Fibroblast of the conjunctiva (primary cell): ENCODE measurements around the gene C4BPB.
"Not testable (repeated sequence)": the region's sequence is repeated elsewhere in the genome, so short reads cannot be mapped to it uniquely, and the experiment has no call there.

ENCODE experiments used
- DNase-seq: peaks from one replicate; pipeline ENCODE4 v3.0.0-alpha.2; 2010; ENCODE audit warnings: low read depth

The C4BPB gene, protein sequence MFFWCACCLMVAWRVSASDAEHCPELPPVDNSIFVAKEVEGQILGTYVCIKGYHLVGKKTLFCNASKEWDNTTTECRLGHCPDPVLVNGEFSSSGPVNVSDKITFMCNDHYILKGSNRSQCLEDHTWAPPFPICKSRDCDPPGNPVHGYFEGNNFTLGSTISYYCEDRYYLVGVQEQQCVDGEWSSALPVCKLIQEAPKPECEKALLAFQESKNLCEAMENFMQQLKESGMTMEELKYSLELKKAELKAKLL

DNA sequence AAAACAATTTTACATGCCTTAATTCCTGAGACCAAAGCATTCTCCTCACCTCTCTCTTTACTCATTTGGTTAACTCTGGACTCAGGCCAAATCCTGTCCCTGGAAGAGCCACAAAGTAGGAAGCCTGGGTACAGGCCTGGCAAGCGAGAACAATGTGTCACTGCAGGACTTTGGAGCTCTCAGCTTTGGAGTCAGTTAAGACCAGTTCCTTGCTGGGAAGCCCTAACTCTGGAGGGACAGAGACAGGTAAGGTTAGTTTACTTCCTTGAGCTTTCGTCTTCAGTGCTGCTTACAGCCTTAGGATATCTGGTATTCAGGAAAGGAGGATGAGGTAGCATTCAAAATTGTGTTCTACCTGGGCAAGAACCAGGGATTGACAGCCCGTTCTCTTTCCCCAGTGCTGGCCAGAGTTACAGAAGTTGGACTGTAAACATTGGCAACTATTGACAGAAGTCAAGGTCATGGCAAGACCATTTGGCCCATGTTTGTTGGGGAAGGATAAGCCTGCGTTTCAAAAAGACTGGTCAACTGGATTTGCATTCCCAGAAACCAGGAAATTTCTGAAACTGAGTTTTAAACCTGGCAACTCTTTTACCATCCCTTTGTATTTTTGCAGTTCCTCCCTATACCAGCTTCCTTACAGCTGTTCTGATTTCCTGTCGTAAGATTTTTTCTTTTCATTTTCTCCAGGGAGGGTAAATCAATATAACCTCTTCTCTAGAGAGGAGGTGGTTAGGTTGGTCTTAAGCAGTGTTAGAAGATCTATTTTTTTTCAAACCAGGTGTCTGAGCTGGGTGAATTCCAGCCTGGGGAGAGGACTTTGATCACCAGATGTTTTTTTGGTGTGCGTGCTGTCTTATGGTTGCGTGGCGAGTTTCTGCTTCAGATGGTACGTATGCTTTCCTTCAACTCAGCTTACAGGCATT lies at the start of gene C4BPB:
Gene C4BPB, plus strand, starts transcription at position 160 of the 926 bp plus-strand sequence. Its CDS starts 672 bp downstream, at position 832.
- DNase-seq: no peak

DNA sequence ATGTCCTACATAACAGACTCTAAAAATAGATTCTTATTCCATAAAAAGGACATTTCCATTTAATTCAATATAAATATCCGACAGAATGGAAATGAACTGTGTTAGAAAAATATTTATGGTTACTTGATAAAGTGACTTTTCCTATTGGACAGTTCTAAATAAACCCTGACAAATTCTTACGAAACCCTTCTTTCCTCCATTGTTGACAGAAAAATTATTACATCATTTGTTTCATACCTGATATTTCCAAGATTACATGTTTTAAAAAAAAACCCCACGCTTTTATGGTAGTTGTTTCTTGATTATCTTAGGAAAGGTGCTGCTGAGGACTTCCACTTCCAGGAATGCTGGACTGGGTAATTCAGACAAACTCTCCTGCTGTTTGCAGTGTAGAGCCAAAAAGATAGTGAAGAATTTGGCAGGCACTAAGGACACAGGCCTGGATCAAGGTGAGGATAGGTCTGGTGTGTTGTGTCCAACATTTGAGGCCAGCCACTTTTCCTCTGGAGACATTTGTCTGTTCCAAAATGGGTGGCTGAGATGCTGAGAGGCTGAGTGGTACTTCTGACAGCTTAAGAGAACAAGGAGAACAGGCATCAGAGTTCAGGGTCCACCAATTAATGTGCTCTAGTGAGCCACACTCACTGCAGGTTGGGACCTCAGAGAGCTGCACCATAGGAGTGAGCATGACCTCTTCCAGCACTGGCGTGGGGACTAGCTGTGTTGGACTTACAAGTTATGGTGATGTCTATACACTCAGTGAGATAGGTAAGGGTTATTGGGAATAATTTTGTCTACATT lies 49.1 kb upstream of the C4BPB start:
- DNase-seq: no peak

DNA sequence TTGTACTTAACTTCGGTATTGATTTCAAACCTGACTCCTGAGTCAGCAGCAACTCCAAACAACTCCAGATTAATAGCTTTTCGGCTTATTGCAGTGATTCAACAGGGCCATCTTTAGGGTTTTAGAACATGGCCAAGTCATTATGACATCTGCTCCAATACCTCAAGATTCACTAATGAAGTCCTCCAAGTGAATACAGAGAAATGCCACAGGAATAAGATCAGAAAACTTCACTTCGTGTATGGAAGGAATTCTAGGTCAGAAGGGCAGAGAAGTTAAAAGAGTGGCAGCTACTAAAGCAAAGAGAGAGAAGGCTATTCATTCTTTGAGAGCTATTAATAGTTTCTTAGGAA lies 48.5 kb upstream of the C4BPB start:
- no peak for DNase-seq

DNA sequence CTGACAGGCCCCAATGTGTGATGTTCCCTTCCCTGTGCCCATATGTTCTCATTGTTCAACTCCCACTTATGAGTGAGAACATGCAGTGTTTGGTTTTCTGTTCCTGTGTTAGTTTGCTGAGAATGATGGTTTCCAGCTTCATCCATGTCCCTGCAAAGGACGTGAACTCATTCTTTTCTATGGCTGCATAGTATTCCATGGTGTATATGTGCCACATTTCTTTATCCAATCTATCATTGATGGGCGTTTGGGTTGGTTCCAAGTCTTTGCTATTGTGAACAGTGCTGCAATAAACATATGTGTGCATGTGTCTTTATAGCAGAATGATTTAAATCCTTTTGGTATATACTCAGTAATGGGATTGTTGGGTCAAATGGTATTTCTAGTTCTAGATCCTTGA lies 47.3 kb upstream of the C4BPB start:
- DNase-seq: not testable (repeated sequence)

DNA sequence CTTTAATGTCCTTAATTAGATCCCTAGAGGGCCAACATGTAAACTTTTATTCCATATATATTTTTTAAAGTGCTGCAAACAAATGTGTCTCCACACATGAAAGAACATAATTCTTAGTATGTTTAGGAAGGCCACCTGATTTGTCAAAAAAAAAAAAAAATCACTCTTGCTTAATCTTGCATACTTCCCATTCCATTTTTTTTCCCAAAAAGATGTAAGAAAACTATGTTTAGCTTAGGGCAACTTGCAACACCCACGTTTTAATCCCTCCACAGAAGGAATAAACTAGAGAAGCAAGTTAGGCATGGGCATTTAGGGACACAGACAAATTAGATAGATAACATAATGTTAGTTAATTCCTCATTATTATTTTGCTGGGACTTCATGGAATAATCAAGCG lies 43.2 kb upstream of the C4BPB start:
- no peak for DNase-seq

DNA sequence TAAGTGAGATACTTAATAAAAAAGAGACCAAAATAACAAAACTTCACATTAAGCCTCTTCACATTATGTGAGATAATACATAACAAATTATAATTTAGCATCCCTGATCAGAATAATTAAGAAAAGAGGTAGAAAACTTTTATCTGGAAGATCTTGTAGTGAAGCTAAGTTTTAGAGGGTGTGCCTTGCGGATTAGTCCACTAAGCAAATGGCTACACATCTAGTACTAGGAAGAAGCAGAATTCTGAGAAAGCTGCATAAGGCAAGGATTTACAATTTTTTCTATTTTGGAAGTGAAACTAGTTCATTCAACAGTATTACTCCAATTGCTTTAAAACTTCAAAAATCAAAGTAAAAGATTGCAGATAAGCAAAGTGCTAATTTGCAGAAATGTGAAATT lies 41.2 kb upstream of the C4BPB start:
- DNase-seq: no peak

DNA sequence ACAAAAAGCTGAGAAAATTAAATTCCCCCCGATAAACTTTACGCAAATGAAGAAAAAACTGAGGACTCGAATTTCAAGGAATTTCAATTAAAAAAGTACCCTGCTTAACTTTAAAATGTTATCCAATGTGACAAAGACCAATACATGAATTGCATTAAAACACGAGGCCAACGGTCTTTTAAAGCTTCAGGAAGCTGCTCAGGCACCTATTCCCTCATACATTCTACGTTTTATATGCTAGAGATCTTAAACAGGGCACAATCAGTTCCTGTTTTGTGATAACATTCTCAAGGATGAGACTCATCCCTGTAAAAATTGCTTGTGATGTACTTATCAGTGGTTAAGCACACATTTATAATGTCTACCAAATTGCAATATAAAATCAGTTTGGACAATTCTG lies 40.6 kb upstream of the C4BPB start:
- no peak for DNase-seq

DNA sequence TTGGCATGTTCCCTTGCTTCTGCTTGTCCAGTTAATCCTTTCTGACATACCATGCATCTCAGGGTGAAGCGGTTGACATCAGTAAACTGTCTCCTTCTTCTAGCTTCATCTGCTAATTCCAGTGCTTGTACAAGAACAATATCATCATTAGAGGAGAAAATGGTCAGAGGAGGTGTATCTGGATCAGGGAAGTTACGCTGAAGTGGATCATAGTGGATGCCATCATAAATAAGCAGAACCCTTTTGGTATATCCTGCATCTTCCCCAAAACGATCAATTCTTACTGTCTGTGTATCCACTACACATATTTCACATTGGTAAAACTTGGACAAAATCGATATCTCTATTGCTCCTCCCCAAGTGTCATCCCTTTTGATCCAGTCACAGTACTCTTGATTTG lies 39.6 kb upstream of the C4BPB start:
- DNase-seq: no peak

DNA sequence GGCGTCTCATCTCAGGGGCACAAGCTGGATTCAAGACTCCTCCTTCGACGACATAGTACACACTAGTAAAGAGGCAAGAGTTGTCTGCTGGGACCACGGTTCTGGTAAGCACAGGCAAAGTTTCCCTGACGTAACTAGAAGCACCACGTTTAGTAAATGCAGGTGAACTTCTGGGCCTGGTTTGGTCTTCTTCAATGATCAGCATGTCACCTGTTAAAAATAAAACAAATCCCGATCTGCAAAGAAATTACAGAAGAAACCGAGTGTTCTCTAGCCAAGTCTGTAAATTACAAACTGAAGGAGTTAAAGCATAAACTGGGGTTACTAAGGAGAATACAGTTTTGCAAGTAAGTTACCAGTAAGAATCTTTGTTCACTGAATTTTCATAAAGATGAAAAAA lies 39.1 kb upstream of the C4BPB start:
- DNase-seq: no peak

DNA sequence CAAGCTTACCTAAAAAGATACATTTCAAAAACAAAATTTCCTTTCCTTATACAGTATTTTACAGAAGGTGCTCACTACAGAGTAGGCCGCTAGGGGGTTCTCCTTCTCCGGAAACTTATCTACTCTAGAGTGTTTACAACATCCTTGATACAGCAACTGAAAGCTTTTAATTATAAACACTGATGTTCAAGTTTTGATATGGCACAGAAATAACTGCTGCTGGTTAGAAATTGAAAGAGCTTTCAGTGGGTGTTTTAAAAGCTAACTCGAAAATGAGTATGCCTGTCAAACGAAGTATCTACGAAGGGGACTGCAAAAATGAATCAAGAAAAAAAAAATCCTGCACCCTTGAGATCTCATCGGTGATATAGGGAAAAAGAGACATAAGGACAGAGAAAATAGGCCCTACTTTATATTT lies 38.7 kb upstream of the C4BPB start:
- DNase-seq: peak; percentile 34

DNA sequence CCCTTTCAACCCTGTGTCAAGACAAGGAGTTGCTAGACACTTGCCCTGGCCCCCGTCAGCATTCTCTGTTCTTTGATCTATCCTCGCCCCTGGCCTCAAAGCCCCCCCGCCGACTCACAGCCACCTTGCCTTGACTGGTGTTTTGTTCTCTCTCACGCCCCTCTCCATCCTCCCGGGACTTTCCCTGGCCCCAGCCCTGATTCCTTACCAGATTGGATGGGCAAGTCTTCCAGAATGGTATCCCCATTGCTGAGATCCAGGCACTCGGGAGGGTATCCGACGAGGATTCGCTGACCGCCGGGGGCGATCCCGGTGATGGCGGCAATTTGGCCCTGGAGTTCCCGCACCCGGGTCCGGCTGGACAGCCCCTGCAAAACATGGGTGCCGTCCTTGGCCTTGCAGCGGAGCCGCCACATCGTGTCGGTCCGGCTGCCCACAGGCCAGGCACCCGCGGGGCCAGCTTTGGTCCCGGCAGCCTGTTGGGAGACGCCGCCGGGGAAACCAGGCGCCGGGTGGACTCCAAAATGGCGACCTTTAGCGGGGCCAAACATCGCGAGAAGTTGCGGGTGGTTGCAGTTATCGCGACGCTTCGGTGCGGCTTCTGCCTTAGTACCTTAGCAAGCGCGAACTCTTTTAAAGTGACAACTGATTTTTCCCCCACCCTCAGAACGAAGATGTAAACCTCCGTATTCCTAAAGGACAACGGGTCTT lies 38.0 kb upstream of the C4BPB start:
- peak; percentile 83 for DNase-seq

DNA sequence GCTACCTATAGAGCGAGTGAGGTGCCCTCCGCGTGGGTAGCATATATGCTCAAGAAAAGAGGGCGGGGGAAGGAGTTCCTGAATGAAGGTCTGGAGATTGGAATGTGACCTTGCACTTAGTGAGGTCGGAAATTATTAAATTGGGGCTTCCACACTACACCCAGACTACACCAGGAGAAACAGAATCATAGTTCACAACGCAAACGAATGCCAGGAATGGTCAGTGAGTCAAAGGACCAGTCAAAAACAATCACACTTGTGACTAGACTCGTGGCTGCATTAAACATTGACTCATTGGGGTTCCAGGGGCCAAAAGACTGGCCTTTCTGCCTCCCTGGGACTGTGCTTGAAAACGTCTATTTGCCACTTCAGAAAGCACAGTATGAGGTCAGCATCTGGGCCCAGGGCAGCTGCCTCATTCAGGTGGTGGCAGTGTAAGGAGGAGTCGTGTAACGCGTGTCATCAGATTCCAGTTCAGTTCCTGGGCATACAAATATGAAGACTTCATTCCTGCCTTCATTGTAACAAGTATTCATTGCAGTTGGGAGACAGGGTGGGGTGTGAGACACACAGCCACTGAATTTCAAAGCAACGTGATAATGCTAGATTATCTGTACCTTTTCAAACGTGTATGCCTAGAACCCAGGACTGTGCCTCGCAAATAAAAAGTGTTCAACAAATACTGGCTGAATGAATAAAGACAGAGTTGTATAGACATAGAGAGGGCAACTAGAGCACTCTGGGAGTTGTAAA lies 37.3 kb upstream of the C4BPB start, which contains the start of gene YOD1:
Gene YOD1, minus strand, starts transcription at position 18 of the 753 bp plus-strand sequence. CDS start 178 bp downstream, outside the sequence.
- no peak for DNase-seq

DNA sequence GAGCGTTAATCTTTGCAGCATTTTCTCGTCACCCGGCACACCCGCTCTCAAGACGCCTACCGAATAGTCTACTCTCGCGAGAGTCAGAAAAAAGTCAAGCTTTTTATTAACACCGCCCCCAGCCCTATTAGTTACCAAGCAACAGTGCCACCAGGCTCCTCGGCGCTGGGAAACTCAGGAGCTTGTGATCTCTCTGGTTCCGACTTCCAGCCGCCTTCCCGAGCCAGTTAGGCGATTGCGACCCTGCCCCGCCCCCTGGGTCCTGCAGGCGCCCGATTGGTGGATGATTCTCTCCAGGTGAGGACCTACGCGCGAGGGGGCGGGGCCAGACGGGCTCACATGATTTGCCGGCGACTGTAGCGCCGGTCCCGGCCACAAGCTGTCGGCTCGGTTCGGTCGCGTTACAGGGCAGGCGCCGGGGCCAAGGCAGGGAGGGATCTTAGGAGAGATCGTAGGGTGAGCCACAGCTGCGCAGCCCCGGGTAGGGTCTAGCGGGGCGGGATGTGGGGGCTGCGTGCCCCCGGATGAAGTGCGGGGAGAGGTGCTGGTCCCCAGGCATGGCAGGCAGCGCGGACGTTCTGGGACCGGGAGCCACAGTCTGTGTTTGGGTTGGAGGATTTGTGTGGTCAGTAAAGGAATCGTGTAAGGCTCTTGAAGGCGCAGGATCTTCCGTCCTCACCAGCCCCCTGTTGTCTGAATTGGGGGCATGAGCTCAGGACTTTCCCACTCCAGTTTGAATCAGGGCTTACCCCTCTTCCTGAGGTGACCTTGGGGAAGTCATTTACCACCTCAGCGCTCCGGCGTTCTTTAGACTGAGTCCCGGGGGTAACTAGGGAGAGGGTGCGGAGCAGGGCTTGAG lies 35.5 kb upstream of the C4BPB start, which contains the start of gene PFKFB2:
Gene PFKFB2, plus strand, starts transcription at position 365 of the 859 bp plus-strand sequence. CDS start 1,443 bp downstream, outside the sequence.
- peak; percentile 88 for DNase-seq

DNA sequence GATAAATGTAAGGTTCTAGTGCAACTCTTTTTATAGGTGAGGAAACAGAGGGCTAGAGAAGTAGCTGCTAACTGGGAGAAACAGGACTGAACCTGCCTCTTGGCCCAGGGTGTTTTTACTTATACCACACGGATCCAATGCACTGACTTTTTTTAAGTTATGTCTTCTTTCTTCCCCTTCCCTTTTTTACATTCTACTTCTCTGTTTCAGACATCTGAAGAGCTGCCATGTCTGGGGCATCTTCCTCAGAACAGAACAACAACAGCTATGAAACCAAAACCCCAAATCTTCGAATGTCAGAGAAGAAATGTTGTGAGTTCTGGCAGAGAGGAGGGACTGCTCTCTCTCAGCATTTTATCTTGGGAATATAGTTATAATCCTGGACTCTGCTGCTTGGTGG lies 34.2 kb upstream of the C4BPB start:
- no peak for DNase-seq

DNA sequence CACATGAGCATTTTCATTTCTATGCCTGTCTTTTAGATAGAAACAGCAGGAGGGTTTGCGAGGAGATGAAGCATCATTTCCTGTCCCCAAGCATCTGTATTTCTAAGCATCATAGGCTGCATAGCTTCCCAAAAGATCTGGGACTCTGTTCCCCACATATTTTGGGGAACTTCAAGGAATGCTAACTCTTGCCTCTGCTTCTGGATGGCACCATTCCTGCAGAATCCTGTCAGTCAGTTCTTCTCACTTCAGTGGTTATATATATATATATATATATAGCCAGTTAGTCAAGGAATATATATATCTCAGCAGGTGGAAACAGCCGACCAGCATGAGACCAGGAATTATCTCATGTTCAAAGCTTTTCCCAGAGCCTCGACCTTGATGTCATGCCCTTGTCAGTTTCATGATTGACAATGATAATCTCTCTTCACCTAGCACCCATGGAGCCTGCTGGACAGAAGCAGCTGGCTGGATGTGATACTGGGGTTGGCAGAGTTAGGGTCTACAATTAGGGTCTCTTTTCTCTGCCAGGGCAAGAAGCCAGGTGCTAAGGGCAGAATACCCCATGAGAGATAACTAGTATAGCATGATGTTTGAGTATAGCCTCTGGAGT lies 33.2 kb upstream of the C4BPB start:
- DNase-seq: no peak

DNA sequence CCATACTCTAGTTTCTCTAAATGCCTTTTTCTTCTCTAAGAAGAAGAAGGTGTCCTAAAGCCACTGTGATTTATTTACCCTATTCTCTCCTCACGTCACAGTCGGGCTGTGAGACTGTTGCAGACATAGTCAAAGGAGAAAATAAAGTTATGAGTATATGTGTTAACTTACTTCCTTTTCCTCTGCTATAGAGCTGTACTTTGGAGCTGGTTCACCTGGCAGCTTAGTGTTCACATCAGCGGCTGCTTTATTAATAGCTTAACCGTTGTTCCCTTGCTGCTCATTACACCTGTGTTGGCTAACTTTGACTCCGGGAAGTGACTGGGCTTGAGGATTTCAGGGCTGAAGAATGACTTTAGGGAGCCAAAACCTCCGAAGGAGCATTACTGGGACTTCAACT lies 32.0 kb upstream of the C4BPB start:
- DNase-seq: no peak

DNA sequence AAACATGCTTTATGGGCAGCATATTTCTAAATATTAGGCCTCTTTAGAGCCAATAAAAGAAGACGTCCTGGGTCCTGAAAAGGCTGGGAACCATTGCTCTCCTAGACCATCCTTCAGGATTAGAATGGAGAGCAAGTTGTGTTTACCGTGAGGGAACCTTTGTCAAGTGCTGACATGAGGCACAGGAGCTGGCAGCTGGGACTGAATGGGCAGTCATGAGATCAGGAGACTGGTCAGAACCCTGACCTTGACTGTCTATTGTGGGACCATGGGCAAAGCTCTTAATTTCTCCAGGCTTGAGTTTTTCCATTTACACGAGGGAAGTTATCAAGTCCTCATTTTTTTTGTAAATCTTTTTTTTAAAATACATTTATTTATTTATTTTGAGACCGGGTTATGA lies 30.4 kb upstream of the C4BPB start:
- DNase-seq: no peak

DNA sequence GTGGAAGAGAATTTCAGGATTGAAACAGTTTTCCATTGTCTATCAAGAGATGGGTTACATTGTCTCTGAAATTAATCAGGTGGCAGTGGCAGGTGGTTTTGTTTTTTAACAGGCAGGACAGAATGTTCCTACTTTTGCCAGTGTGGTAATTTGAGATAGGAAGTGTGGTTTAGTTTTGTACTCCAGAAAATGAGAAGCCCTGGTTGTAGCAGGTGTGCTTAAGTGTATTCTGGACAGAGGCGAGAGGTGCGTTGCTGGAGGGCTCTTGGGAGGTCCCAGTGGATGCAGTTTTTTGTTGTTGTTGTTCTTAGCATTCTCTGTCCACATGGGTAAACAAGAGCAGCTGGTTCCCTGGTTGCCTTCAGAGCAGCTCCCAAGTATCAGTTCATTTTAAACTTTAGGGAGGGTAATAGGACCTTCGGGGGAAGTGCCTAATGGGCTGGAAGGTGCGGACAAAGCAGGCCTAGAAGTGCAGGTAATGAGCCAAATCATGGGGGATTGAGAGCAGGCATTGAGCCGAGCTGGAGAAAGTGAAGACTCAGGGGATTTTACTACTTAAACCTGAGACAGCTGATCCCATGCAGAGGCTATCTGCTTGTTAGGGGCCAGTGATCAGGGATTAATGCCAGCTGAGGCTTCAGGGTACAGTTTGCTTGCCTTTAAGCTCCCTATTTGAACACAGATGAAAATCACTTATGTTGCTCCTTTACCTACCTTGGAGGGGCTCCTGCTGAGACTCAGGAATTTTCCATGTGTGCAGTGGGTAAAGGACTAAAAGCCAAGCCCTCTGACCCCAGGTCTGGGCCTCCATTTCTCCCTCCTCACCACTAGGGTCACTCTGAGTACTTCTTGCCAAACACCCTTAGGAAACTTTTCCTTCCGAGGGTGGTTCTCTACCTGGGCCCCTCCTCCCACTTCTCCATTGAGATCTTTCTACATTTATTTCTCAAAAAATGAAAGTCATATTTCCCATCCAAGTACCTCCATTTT lies 29.5 kb upstream of the C4BPB start:
- DNase-seq: no peak
